CD14-positive monocyte (primary cell): ENCODE measurements around the gene KCNJ5. TPM values are rescaled to one million over a fixed set of nuclear protein-coding genes. Genes with fewer than 3 reads are reported as not detected.

Experiments
- DNase-seq, 3 donors: peaks; one replicate each; pipeline ENCODE4 v3.0.0-alpha.2; 2011 to 2022
- H2AFZ ChIP-seq: 2 replicates; pipeline ENCODE4 v1.6.0; 2012; ENCODE audit warnings: mild to moderate bottlenecking, low read depth, low read length, inconsistent platforms; ENCODE audit not compliant: insufficient read depth, poor library complexity, severe bottlenecking
- H3K27ac ChIP-seq, 2 donors: 1 replicate in 1 of 2; 2 replicates in 1 of 2; pipeline ENCODE4 v1.5.1; 2012 to 2013; ENCODE audit warnings: low read length in 2 of 2, control low read depth in 1 of 2, inconsistent platforms in 1 of 2, low read depth in 1 of 2, mild to moderate bottlenecking in 1 of 2
- H3K27me3 ChIP-seq, 2 donors: one replicate each; pipeline versions ENCODE4 v1.6.0 to v1.6.1; 2011 to 2013; ENCODE audit warnings: low read length in 2 of 2; ENCODE audit not compliant: control insufficient read depth in 2 of 2, insufficient read depth in 2 of 2
- H3K36me3 ChIP-seq, 2 donors: replicated peaks in 1 of 2; 1 replicate in 1 of 2; 2 replicates in 1 of 2; pipeline versions ENCODE4 v1.5.1 to v1.6.1; 2012 to 2013; ENCODE audit warnings: low read length in 2 of 2, control low read depth in 1 of 2, inconsistent platforms in 1 of 2, mild to moderate bottlenecking in 1 of 2; ENCODE audit not compliant: insufficient read depth in 2 of 2, control insufficient read depth in 1 of 2
- H3K4me1 ChIP-seq, 2 donors: 1 replicate in 1 of 2; 2 replicates in 1 of 2; pipeline versions ENCODE4 v1.5.1 to v1.6.1; 2012 to 2013; ENCODE audit warnings: low read length in 2 of 2, control low read depth in 1 of 2, inconsistent platforms in 1 of 2, mild to moderate bottlenecking in 1 of 2, moderate library complexity in 1 of 2; ENCODE audit not compliant: insufficient read depth in 2 of 2, control insufficient read depth in 1 of 2
- H3K4me2 ChIP-seq: replicated peaks from 2 replicates; pipeline ENCODE3; 2012; ENCODE audit warnings: low read length, moderate library complexity, mild to moderate bottlenecking; ENCODE audit not compliant: poor library complexity, severe bottlenecking; ENCODE audit errors: extremely low read depth
- H3K4me3 ChIP-seq, 3 experiments: fragments of 200-600 bp in 1 of 3; sonication (generic) in 1 of 3; replicated peaks in 1 of 3; 1 replicate in 2 of 3; 2 replicates in 1 of 3; pipeline ENCODE4 v1.5.1; 2011 to 2013; ENCODE audit warnings: low read length in 3 of 3, mild to moderate bottlenecking in 3 of 3, control low read depth in 2 of 3, low read depth in 2 of 3, inconsistent platforms in 1 of 3, moderate library complexity in 1 of 3
- H3K79me2 ChIP-seq: 2 replicates; pipeline ENCODE4 v1.6.0; 2012; ENCODE audit warnings: mild to moderate bottlenecking, control low read depth, inconsistent platforms, low read length, moderate library complexity; ENCODE audit not compliant: insufficient read depth
- H3K9ac ChIP-seq: 2 replicates; pipeline ENCODE4 v1.6.0; 2017; ENCODE audit warnings: low read length, mild to moderate bottlenecking; ENCODE audit not compliant: insufficient read depth, poor library complexity, severe bottlenecking
- H3K9me3 ChIP-seq, 2 donors: replicated peaks in 1 of 2; 1 replicate in 1 of 2; 2 replicates in 1 of 2; pipeline versions ENCODE4 v1.5.1 to v1.6.1; 2012 to 2013; ENCODE audit warnings: low read length in 2 of 2, control low read depth in 1 of 2; ENCODE audit not compliant: control insufficient read depth in 1 of 2, insufficient read depth in 1 of 2
- H4K20me1 ChIP-seq: 2 replicates; pipeline ENCODE4 v1.6.0; 2012; ENCODE audit warnings: mild to moderate bottlenecking, low read length, control low read depth, moderate library complexity; ENCODE audit not compliant: insufficient read depth
- H3K27ac Mint-ChIP-seq, 7 donors: one replicate each; pipeline ENCODE4 v1.8.0; 2020; ENCODE audit warnings: mild to moderate bottlenecking in 7 of 7, mixed read lengths in 7 of 7, moderate library complexity in 6 of 7, inconsistent platforms in 2 of 7
- H3K27me3 Mint-ChIP-seq, 3 donors: one replicate each; pipeline ENCODE4 v1.8.0; 2021 to 2022; ENCODE audit warnings: low read depth in 3 of 3, mild to moderate bottlenecking in 3 of 3, mixed read lengths in 3 of 3, moderate library complexity in 3 of 3, inconsistent platforms in 1 of 3
- H3K36me3 Mint-ChIP-seq, 2 donors: one replicate each; pipeline ENCODE4 v1.8.0; 2020; ENCODE audit warnings: mixed read lengths in 2 of 2, inconsistent platforms in 1 of 2, mild to moderate bottlenecking in 1 of 2
- H3K4me1 Mint-ChIP-seq: one replicate; pipeline ENCODE4 v1.8.0; 2020; ENCODE audit warnings: mild to moderate bottlenecking, mixed read lengths
- H3K4me3 Mint-ChIP-seq, 2 donors: one replicate each; pipeline ENCODE4 v1.8.0; 2020; ENCODE audit warnings: mild to moderate bottlenecking in 2 of 2, mixed read lengths in 2 of 2, moderate library complexity in 1 of 2
- H3K9me3 Mint-ChIP-seq, 7 donors: one replicate each; pipeline ENCODE4 v1.8.0; 2020 to 2022; ENCODE audit warnings: mixed read lengths in 7 of 7, mild to moderate bottlenecking in 6 of 7, moderate library complexity in 6 of 7, inconsistent platforms in 2 of 7
- WGBS: methylation state at CpG from one replicate; pipeline ENCODE4 v1.1.5; 2013; ENCODE audit warnings: missing lambda C conversion rate; ENCODE audit not compliant: insufficient coverage; 5-methylcytosine and 5-hydroxymethylcytosine counted together
- intact Hi-C, 2 donors: fragments of 100-400 bp; cut with micrococcal nuclease; formaldehyde crosslinking; loops; one replicate each; pipeline versions ENCODE4 v1.15.0 to v1.15.1; 2023
- polyA plus RNA-seq, 3 donors: library from polyadenylated mRNA; depleted of rRNA in 1 of 3; unstranded in 2 of 3; stranded (reverse) in 1 of 3; fragments of 300-500 nt in 2 of 3; fragments of >200 nt in 1 of 3; fragmentation: Illumina TruSeq in 2 of 3; gene quantifications; 1 replicate in 2 of 3; 2 replicates in 1 of 3; pipeline ENCODE4 v1.2.3, GENCODE V29; 2012 to 2021
- TF ChIP-seq, protein P1 (sequence below): fragments of 200-600 bp; IDR thresholded peaks from one replicate; pipeline ENCODE4 v1.8.0; 2022; ENCODE audit warnings: antibody characterized with exemption, mild to moderate bottlenecking

The KCNJ5 gene
- polyA plus RNA-seq, 3 donors, result 0.03 TPM; not detected in 2

DNA sequence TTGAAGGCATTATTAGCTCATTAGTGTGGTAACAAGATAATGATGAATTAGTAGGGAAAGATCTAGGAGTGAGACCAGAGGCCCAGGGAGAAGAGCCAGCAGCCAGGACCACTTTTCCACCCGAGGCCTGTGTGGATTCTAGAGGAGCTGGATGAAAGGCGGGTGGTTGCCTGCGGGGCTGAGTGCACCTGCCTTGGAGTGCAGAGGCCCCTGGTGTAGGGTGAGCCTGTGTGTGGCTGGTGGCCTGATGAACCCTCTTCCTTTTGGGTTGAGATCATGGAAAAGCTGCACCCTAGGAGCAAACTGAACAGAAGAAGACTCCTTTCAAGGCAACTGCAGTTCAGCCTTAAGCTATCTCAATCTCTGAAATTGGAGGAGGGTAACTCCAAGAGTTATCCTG, 57.4 kb downstream of the KCNJ5 start:
- TF ChIP-seq, protein P1, sequence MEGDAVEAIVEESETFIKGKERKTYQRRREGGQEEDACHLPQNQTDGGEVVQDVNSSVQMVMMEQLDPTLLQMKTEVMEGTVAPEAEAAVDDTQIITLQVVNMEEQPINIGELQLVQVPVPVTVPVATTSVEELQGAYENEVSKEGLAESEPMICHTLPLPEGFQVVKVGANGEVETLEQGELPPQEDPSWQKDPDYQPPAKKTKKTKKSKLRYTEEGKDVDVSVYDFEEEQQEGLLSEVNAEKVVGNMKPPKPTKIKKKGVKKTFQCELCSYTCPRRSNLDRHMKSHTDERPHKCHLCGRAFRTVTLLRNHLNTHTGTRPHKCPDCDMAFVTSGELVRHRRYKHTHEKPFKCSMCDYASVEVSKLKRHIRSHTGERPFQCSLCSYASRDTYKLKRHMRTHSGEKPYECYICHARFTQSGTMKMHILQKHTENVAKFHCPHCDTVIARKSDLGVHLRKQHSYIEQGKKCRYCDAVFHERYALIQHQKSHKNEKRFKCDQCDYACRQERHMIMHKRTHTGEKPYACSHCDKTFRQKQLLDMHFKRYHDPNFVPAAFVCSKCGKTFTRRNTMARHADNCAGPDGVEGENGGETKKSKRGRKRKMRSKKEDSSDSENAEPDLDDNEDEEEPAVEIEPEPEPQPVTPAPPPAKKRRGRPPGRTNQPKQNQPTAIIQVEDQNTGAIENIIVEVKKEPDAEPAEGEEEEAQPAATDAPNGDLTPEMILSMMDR, result no peak
- Histone ChIP-seq H2AFZ (no peak overlapping the region), H3K4me1 (no peaks in the 10 kb centered on the region), H3K36me3 (no peaks in the 10 kb centered on the region), H3K4me3 (no peak overlapping the region), H3K27ac (no peak overlapping the region), H3K9me3 (no peaks in the 10 kb centered on the region), H4K20me1 (no peaks in the 10 kb centered on the region), H3K9ac (no peak overlapping the region), H3K27me3 (no peaks in the 10 kb centered on the region), H3K79me2 (no peaks in the 10 kb centered on the region), H3K4me2 (no peak overlapping the region)
- no peaks in the 10 kb centered on the region for H3K36me3 Mint-ChIP-seq
- 43% methylated on average over 3 of the region's 3 CpGs for WGBS
- H3K4me3 Mint-ChIP-seq, result no peak overlapping the region
- H3K4me1 Mint-ChIP-seq, result peaks cover 1% of the 10 kb centered on the region
- H3K9me3 Mint-ChIP-seq, result no peaks in the 10 kb centered on the region
- intact Hi-C loops, result no loop called here
- no peak for DNase-seq
- no peak overlapping the region for H3K27ac Mint-ChIP-seq
- H3K27me3 Mint-ChIP-seq, result peaks cover 2 to 4% (median 3%) of the 10 kb centered on the region in 3 donors

DNA sequence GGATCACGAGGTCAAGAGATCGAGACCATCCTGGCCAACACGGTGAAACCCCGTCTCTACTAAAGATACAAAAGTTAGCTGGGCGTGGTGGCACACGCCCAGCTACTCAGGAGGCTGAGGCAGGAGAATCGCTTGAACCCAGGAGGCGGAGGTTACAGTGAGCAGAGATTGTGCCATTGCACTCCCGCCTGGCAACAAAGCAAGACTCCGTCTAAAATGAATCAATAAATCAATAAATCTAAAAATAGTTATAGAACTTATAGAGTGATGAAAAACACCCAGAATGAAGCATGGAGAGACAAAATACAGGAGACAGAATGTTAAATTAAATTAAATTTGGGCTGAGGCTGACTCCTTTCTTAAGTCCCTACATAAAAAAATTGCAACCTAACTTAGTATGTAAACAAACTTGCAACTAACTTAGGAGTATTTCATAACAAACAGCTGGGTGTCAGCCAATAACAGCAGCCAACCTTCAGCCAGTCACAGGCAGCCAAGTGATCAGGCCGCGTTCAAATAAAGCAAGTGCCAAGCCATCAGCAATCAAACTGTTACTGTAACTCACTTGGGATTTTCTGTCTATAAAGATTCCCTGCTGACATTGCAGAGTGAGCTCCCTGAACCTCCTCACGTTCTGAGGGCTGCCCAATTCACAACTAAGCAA, 58.8 kb downstream of the KCNJ5 start:
- Mint-ChIP-seq H3K36me3 (no peaks in the 10 kb centered on the region), H3K9me3 (no peaks in the 10 kb centered on the region), H3K4me1 (peaks cover 1% of the 10 kb centered on the region), H3K27ac (no peak overlapping the region), H3K27me3 (peaks cover 2 to 6% (median 2%) of the 10 kb centered on the region in 3 donors), H3K4me3 (no peak overlapping the region)
- H4K20me1 ChIP-seq, result no peaks in the 10 kb centered on the region
- no peak overlapping the region for H3K4me3 ChIP-seq
- H3K36me3 ChIP-seq, result no peaks in the 10 kb centered on the region
- 98% methylated on average over 7 of the region's 13 CpGs for WGBS
- H3K9me3 ChIP-seq, result no peaks in the 10 kb centered on the region
- H3K27me3 ChIP-seq, result no peaks in the 10 kb centered on the region
- TF ChIP-seq, protein P1, result no peak
- intact Hi-C loops, result loop anchor here in 1 of 2 donors (10.0 kb wide), 1 partner anchor 775 kb away; no protein-coding TSS in a partner anchor
- no peak overlapping the region for H3K9ac ChIP-seq
- no peak overlapping the region for H3K27ac ChIP-seq
- H3K79me2 ChIP-seq, result no peaks in the 10 kb centered on the region
- no peak overlapping the region for H2AFZ ChIP-seq
- no peak overlapping the region for H3K4me2 ChIP-seq
- H3K4me1 ChIP-seq, result no peaks in the 10 kb centered on the region
- no peak for DNase-seq
